NCI-H82 (cell line): ENCODE measurements around the gene FGF8.

Source experiments
- DNase-seq: peaks from one replicate; lab custom pipeline; 2025; lab: John Stamatoyannopoulos, UW

Gene FGF8

DNA sequence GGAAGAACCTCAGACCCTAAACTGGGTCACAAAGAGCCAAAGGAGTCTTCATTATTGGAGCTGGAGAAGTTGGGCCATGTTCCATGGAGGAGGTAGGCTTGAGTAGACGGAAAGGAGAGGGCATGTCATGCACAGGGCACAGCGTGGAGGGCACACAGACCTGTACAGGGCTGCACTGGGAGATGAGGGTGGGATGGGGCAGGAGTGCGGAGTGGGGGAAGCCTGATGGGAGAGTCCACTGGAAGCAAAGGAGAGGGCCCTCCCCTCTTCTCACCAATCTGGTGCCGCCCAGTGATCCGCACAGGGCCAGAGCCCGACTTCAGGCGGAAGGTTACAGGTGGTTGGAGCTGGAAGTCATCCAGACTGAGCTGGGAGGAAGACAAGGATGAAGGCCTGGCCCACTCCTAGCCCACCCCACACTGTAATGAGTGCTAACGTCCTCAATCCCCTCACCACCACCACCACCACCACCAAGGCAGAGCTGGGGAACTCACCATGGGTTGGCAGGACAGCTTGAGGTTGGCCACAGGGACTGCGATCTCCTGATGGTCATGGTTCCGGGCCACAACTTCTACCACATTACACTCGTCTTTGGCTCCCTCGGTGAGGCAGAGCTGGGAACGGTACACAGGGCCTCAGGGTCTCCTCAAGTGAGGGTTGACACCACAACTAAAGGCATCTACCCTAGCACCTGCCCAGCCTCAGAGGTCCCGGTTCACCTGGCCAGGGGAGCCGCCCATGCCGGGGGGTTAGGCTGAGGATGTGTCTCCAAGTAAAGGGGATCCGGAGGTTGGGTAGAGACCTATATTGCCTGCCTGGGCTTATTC is 6.3 kb upstream of the FGF8 start:
- peak; percentile 31 for DNase-seq

- DNase-seq = no peak
These were observed 5.7 kb upstream of the FGF8 start for GRCh38 chr10:101781655-101781983.

GRCh38 chr10:101780818-101781654 is 5.1 kb upstream of the FGF8 start:
- DNase-seq = peak; percentile 83

DNA sequence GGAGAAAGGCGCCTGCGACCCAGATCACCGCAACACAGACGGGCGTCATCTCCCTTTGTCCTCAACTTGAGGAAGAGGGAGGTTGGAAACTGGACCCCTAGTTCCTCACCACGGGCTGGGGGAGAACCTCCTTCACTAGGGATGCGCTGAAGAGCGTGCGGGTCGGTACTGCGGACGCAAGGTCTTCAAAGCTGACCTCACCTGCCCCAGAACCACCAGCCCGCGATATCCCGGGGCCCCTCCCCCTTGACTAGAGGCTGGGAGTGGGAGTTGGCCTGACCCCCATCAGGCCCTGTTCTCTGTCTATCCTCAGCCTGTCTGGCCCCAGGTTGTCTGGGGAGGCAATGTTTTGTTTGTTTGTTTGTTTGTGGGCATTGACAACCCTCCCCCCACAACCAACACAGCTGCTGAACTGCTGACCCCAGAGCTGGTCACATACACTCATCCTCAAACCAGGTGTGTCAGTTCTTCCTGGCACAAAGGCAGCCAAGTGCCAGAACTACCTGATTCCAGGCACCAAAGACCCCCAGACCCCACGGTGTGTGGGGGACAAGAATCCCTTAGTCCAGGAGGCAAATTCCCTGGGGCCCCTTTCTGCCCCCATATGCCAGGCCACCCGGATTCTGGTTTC is 4.4 kb upstream of the FGF8 start:
- DNase-seq = peak; percentile 48

DNA sequence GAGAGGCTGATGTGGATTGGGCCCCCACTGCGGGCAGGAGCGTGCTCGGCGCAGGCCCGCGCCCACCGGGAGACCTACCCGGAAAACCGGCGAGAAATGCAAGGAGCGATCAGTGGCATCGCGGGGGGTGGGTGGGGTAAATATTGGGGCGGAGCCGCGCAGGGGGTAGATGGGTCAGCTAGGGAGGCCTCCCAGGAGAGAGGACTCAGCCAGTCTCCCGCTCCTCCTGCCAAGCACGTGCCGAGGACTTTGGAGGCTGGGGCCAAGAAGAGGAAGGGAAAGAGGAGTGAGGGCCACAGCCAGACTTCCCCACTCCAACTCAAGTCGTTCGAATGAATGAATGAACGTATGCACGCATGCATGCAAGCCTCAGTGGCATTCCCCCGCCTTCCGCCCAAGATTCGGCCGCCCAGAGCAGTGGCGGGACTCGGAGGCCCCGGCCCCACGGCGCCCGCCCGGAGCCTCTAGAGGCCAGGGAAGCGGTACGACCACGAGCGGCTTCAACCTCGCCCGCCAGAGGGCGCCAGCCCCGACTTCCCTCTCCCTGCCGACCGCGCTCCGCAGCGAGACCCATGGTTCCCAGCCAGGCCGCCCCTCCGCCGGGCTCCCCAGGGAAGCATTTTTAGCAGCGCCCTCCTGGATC is 3.8 kb upstream of the FGF8 start:
- peak; percentile 85 for DNase-seq

DNA sequence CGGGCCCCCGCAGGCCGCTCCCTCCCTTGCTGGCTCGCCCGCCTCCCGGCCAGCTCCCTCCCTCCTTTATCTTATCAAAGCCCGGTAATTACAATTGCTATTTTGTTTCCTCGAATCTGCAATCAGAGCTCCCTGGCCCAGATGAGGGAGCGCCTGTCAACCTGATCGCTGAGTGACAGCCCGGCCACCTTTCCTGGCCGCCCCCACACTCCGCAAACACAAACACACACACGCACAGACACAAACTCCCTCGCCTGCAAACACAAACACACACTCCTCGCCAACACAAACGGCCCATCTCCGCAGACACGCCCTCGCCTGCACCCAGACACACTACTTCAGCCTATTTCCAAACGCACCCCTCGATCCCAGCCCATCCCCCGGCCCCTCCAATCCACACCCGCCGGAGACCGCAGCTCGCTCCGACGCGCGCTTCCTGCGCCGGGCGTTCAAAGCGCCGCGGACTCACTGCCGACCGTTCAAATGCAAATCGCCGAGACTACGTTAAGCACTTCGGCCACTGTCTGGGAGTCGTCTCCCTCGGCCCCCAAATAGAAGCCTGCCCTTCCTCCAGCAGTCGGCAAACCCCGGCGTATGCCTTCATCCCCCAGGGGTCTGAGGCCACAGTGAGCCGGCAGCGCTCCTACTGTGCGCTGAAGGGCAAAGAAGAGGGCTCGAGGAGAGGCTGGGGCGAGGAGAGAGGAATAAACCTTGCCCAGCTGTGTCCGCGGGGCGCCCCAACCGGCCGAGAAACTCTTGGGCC is 3.0 kb upstream of the FGF8 start:
- no peak for DNase-seq

DNA sequence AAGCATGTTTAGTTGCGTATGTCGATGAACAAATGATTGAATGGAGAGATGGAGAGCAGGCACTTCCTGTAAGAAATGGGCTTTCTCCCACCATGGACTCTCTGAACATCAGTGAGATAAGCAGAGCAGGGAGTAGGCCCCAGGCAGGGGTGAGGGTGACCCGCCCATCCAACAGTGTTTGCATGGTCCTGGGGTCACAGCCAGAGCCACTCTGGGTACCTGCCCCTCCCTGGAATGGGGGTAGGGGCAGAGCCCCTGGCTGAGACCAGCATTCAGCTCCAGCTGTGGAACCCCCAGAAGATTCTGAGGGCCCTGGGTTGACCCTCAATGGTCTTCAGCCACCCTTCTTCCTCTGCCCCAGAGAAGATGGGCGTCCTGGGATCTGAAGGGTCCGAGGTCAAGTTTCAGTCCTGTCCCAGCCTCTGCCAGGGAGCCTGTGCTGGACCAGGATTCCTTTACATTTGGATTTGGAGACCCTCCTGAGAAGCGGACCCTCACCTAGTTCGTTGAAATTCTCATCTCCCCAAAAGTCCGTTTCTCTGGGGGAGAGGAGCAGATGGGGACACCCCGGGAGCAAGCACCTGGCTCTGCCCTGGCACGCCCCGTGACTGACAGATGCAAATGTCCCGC is 2.4 kb upstream of the FGF8 start:
- DNase-seq = no peak

GRCh38 chr10:101777619-101778145 is 1.8 kb upstream of the FGF8 start:
- no peak for DNase-seq

GRCh38 chr10:101776161-101776817 is 375 bp upstream of the FGF8 start:
- DNase-seq = no peak

DNA sequence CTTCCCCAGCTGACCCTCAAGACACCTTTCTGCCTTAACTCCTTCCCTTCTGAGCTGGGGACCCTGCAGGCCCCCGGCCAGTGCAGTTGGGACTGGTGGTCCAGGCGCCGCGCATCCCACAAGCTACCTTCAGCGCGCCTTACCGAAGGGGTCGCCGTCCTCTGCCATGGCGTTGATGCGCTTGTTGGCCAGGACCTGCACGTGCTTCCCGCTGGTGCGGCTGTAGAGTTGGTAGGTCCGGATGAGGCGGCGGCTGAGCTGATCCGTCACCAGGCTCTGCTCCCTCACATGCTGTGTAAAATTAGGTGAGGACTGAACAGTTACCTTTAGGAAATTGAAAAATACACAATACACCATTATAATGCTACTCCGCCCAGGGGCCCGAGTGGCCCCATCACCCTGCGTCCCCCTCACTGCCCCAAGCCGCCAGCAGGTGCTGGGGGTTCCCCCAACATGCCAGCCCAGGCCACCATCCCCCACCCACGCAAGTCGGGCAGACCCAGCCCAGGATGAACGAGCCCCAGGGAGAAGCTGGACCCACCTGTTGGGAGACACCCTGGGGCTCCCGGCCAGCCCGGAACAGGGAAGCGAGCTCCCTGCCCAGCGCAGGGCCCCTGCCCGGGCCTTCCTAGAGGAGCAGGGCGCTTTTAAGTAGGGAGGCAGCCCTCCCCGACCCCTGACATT is 1.2 kb downstream of the FGF8 start:
- no peak for DNase-seq

DNA sequence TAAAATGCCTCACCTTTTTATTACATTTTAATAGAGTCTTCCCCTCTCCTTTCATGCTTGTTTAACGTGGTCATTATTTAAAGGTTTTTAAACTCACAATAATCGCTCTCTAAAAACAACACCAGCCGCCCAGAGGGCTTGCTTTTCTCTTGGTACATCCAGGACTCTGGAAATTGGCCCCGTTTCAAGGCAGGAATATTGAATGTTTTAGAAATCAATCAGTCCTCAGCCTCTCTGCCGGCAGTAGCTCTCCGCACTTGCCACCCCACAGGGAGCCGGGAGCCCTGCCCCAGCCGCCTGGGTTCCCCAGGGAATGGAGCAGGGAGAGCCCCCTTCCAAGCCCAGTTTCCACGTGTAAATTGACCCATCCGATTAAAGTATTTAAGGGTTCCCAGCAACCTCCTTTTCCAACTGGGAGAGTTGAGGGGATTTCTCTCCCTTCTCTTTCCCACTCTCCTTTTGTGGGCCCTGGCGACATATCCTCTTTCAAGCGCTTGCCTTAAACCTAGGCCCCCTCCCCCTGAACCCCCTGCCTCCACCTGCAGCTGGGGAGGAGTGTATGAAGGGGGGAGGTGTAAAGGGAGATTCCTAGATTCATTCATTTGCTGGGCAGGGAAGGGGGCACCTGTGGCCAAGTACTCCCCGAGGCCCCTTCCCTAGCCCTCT is 1.9 kb downstream of the FGF8 start:
- no peak for DNase-seq

DNA sequence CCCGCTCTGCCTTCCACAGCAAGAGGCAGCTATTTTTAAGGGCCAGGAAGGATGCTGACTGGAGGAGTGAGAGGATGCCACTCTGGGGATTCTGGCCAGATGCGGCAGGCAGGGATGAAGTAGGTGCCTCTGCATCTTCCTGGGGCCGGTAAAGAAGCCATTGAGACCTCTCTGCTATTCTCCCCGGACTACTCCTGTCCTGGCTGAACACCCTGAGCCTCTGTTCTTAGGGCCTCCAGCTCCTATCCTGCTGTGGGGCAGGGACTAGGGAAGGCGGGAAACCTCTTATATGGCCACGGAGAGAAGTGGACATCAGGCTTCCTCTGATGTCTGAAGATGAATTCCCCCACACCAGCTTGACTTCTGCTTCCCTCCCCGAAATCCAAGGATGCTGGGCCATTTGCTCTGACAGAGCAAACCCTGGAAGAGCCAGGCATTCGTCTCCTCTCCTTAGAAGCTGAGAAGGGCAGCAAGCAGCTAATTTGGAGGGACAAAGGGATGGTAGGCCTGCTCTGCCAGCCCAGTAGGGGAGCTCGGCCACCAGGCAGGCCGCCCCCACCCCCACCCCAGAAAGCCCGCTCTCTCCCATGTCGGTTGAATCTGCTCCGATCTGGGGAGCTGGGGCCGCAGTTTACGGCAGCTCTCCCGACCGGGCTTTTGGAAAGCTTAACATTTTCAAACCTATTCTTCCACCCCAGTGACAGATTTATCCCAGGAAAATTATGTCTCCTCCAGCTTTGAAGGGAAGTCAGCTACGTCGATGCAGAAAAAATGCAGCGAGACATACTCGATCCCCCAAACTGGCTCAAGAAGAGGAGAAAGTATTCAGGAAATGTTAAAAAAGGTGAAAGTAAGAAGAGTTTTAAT is 2.8 kb downstream of the FGF8 start:
- DNase-seq = no peak

GRCh38 chr10:101772017-101772894 is 3.7 kb downstream of the FGF8 start:
- DNase-seq = no peak

GRCh38 chr10:101771380-101771779 is 4.5 kb downstream of the FGF8 start:
- no peak for DNase-seq

- no peak for DNase-seq
These were observed 5.3 kb downstream of the FGF8 start for GRCh38 chr10:101770331-101771215.

DNA sequence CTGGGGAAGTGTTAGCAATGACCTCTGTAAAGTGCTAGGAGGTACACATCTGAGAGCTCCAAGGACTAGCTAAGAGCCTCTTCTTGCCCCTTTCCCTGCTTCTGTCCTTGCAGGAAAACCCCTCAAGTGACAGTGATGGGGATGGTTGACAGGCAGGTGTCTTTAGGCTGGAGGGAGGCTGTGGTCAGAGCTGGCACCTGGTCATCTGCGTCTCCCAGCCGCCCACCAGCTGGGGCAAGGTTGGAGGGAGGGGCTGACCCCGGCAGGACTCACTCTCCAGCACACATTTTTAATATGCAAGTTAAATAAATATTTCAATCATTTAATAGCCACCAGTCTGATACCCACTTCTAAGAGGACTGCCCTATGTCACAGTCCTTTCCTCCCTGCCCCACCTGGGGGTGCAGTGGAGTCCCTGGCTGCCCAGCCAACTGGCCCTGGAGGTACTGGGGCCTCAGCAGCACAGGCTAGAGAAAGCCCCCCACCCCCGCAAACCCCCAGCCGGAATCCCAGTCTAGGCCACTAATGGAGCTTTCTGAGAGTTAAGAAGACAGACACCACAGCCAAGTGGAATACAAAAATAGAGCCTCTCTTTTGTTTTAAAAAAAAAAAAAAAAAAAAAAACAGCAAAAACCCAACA is 6.3 kb downstream of the FGF8 start:
- no peak for DNase-seq
